AG04449 (cell line): ENCODE data around the gene SLC38A1.

Experiments
- CTCF ChIA-PET: fragments of 350-600 bp; formaldehyde crosslinking; extraction: SDS; loops from one replicate; lab custom pipeline; 2021; ENCODE audit warnings: antibody characterized with exemption; lab: Yijun Ruan, JAX
- POLR2A ChIA-PET: fragments of 400-600, 350-600 bp; formaldehyde crosslinking; extraction: SDS; loops from one replicate; lab custom pipeline; 2020; ENCODE audit warnings: antibody characterized with exemption, inconsistent platforms; lab: Yijun Ruan, JAX
- DNase-seq: peaks from one replicate; pipeline ENCODE4 v3.0.0-alpha.2; 2010; ENCODE audit warnings: low read depth, low spot score
- H3K4me3 ChIP-seq: 2 replicates; pipeline ENCODE4 v1.5.1; 2011; ENCODE audit warnings: low read depth, mild to moderate bottlenecking, control low read depth, low read length
- CTCF ChIP-seq: IDR thresholded peaks from one replicate; pipeline ENCODE4 v1.5.1; 2011; ENCODE audit warnings: mild to moderate bottlenecking, moderate library complexity, low read length, control low read depth, inconsistent platforms; ENCODE audit not compliant: insufficient read depth; ENCODE audit errors: missing control alignments

The SLC38A1 gene

GRCh38 chr12:46266869-46267574, 1.8 kb downstream of the SLC38A1 start:
- POLR2A ChIA-PET, result interaction anchor here (0.7 kb wide), 1 partner anchor 637 kb away, joined by 3 read pairs; no protein-coding TSS in a partner anchor
- TF ChIP-seq CTCF, result no peak
- DNase-seq, result no peak
- CTCF ChIA-PET, result no interaction called here
- H3K4me3 ChIP-seq, result peak overlapping the region; percentile 85

GRCh38 chr12:46266382-46266791, 2.5 kb downstream of the SLC38A1 start:
- CTCF ChIA-PET, result no interaction called here
- no peak for DNase-seq
- no peak for TF ChIP-seq CTCF
- peak overlapping the region; percentile 85 for H3K4me3 ChIP-seq
- POLR2A ChIA-PET, result interaction anchor here (0.7 kb wide), 1 partner anchor 638 kb away, joined by 3 read pairs; no protein-coding TSS in a partner anchor

- POLR2A ChIA-PET, result no interaction called here
- no peak for TF ChIP-seq CTCF
- CTCF ChIA-PET, result no interaction called here
- no peak for DNase-seq
- H3K4me3 ChIP-seq, result no peak overlapping the region
These were observed 3.1 kb downstream of the SLC38A1 start for GRCh38 chr12:46265734-46266133.

- H3K4me3 ChIP-seq, result no peak overlapping the region
- ChIA-PET POLR2A (no interaction called here), CTCF (no interaction called here)
- TF ChIP-seq CTCF, result no peak
- DNase-seq, result no peak
These were observed 3.7 kb downstream of the SLC38A1 start for GRCh38 chr12:46265102-46265501.

- H3K4me3 ChIP-seq, result no peak overlapping the region
- no peak for TF ChIP-seq CTCF
- peak; percentile 36 for DNase-seq
- CTCF ChIA-PET, result interaction anchor here (0.9 to 1.4 kb wide), 3 partner anchors 10 to 139 kb away, joined by 3 to 5 read pairs (median 3); no protein-coding TSS in a partner anchor
- POLR2A ChIA-PET, result no interaction called here
These were observed 4.8 kb downstream of the SLC38A1 start for GRCh38 chr12:46264057-46264456.

GRCh38 chr12:46263140-46264016, 5.5 kb downstream of the SLC38A1 start:
- CTCF ChIA-PET, result interaction anchor here (0.9 to 1.4 kb wide), 5 partner anchors 8 to 138 kb away, joined by 3 to 5 read pairs (median 3); no protein-coding TSS in a partner anchor
- POLR2A ChIA-PET, result no interaction called here
- no peak overlapping the region for H3K4me3 ChIP-seq

More at GRCh38 chr12:46263140-46264016, 5.5 kb downstream of the SLC38A1 start:
- no peak for DNase-seq
- no peak for TF ChIP-seq CTCF
